Liver (tissue), 3 donors: ENCODE data around the gene TRDN.

Source experiments
- CTCF ChIP-seq: fragments of 150-350 bp; IDR thresholded peaks from 2 replicates; pipeline ENCODE4 v1.5.1; 2017; ENCODE audit warnings: improper control_type of control experiment, low read depth, low read length; ENCODE audit not compliant: missing input control
- JUND ChIP-seq, 2 donors: IDR thresholded peaks; 2 replicates each; pipeline ENCODE4 v1.6.1; 2016; ENCODE audit warnings: antibody characterized with exemption in 2 of 2
- MAX ChIP-seq: IDR thresholded peaks from 2 replicates; pipeline ENCODE4 v1.6.1; 2016; ENCODE audit warnings: antibody characterized with exemption
- REST ChIP-seq: IDR thresholded peaks from 2 replicates; pipeline ENCODE4 v1.6.1; 2016; ENCODE audit warnings: antibody characterized with exemption, mild to moderate bottlenecking
- SP1 ChIP-seq: IDR thresholded peaks from 2 replicates; pipeline ENCODE4 v1.6.1; 2018; ENCODE audit warnings: antibody characterized with exemption, mild to moderate bottlenecking
- TF ChIP-seq, protein P1 (sequence below): IDR thresholded peaks from 2 replicates; pipeline ENCODE4 v1.6.1; 2016; ENCODE audit warnings: antibody characterized with exemption
- donor health status: healthy.
- donor health status: healthy.

- no peak for TF ChIP-seq CTCF
- TF ChIP-seq REST = no peak
- no peak for TF ChIP-seq JUND (IDR thresholded peaks at IDR 0.05)
- no peak for TF ChIP-seq MAX
- TF ChIP-seq, protein P1, sequence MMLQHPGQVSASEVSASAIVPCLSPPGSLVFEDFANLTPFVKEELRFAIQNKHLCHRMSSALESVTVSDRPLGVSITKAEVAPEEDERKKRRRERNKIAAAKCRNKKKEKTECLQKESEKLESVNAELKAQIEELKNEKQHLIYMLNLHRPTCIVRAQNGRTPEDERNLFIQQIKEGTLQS = no peak
- no peak for TF ChIP-seq SP1
Measured at GRCh38 chr6:123456836-123457235, 179.9 kb downstream of the TRDN start.
